Mucosa of descending colon (tissue), 3 donors: ENCODE measurements around the gene CMKLR1. TPM values are rescaled to one million over a fixed set of nuclear protein-coding genes. Genes with fewer than 3 reads are reported as not detected.

ENCODE experiments used
- ATAC-seq: fragments of 200-7000 bp; cut with Tn5 transposase; one replicate; pipeline ENCODE4 v1.9.1; 2020; ENCODE audit warnings: mild to moderate bottlenecking, moderate library complexity
- DNase-seq, 3 donors: peaks; one replicate each; pipeline ENCODE4 v3.0.0-alpha.2; 2020
- H3K36me3 ChIP-seq: fragments of 200-600 bp; one replicate; pipeline ENCODE4 v1.8.0; 2021; ENCODE audit warnings: low read depth, mild to moderate bottlenecking
- H3K4me1 ChIP-seq: fragments of 200-600 bp; one replicate; pipeline ENCODE4 v1.8.0; 2021; ENCODE audit warnings: low read depth, mild to moderate bottlenecking
- H3K4me3 ChIP-seq: fragments of 200-600 bp; one replicate; pipeline ENCODE4 v1.8.0; 2021; ENCODE audit warnings: mild to moderate bottlenecking
- H3K9me3 ChIP-seq: fragments of 200-600 bp; one replicate; pipeline ENCODE4 v1.8.0; 2021; ENCODE audit warnings: mild to moderate bottlenecking
- intact Hi-C, 2 donors: fragments of 100-400 bp; cut with DNase I in 1 of 2; cut with micrococcal nuclease in 1 of 2; formaldehyde crosslinking; loops; one replicate each; pipeline versions ENCODE4 v1.11.0 to v1.11.1; 2022; cut with DNase I, micrococcal nuclease
- total RNA-seq, 3 donors: library from RNA; stranded (reverse); fragmentation: NEBNext Ultra II Directional in 2 of 3; extraction: Animal tissue kit (Norgen Biotek cat#: 25700) in 2 of 3; gene quantifications; one replicate each; pipeline versions ENCODE4 v1.2.1 to v1.2.4, GENCODE V29; 2021 to 2023
- TF ChIP-seq, protein P1 (sequence below): fragments of 200-600 bp; IDR thresholded peaks from one replicate; pipeline ENCODE4 v1.8.0; 2022; ENCODE audit warnings: antibody characterized with exemption, mild to moderate bottlenecking
- donor health status: DM: no; HTN: no; CAD: no; lungs with moderate emphysema.
- donor health status: DM: no; HTN: no; CAD: no.
- donor health status: DM: no; HTN: yes; CAD: no.

The CMKLR1 gene
- total RNA-seq, 3 donors from 2014 or later: 4.4 to 15.7 (median 10.8) TPM

DNA sequence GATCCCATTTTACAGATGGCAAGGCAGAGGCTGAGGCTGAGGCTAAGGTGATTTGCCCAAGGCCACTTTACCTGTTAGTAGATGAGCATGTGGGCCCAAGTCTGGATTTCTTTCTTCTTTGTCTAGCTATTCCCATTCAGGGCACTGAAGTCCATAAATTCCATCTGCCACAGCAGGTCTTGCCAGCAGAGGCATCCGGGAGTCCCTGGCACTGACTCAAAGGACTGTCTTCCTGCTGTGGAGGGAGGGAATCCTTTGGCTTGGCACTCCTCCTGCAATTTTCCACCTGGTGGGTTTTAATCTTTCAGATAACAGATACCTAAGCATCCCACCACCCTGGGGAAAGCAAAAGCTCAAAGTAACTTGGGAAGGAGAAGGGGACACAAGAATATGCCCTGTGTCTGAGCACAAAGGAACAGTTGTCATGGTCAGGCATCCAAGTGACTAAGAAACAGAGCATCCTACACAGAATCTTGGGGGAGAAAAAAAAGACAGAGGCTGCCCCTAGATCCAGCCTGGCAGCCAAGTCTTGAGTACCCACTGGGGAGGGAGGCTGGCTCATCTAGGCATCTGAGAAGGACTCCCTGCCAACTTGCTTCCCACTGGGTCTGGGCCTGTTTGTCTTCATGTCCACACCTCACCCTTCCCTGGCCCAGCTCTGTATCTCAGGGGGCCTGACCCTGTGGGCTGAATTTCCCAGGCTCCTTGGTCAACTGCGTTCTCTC, 35.6 kb upstream of the CMKLR1 start:
- DNase-seq: no peak
- no peak for ATAC-seq
- no peaks in the 10 kb centered on the region for H3K4me1 ChIP-seq
- TF ChIP-seq, protein P1, sequence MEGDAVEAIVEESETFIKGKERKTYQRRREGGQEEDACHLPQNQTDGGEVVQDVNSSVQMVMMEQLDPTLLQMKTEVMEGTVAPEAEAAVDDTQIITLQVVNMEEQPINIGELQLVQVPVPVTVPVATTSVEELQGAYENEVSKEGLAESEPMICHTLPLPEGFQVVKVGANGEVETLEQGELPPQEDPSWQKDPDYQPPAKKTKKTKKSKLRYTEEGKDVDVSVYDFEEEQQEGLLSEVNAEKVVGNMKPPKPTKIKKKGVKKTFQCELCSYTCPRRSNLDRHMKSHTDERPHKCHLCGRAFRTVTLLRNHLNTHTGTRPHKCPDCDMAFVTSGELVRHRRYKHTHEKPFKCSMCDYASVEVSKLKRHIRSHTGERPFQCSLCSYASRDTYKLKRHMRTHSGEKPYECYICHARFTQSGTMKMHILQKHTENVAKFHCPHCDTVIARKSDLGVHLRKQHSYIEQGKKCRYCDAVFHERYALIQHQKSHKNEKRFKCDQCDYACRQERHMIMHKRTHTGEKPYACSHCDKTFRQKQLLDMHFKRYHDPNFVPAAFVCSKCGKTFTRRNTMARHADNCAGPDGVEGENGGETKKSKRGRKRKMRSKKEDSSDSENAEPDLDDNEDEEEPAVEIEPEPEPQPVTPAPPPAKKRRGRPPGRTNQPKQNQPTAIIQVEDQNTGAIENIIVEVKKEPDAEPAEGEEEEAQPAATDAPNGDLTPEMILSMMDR: no peak
- peaks cover 13% of the 10 kb centered on the region for H3K9me3 ChIP-seq
- H3K36me3 ChIP-seq: no peaks in the 10 kb centered on the region
- no peak overlapping the region for H3K4me3 ChIP-seq
- intact Hi-C loops: no loop called here

DNA sequence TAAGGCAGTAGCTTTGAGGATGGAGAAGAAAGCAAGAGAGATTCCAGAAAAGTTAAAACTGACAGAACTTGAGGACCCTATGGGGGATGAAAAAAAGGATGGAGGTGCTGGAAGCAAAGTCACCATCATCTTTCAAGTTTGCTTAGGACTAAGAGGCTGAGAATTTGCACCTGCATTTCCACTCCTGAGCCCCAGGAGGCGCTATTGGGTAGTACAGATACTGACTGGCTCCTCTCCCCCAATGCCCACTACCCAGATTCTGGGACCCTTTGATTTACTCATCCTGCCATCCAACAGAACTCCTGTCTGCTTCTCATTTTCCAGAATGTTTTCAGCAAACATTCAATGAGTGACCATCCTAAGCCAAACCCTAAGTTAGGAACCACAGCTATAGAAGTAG, 34.0 kb upstream of the CMKLR1 start:
- Histone ChIP-seq H3K4me3 (no peak overlapping the region), H3K36me3 (no peaks in the 10 kb centered on the region), H3K9me3 (peaks cover 13% of the 10 kb centered on the region), H3K4me1 (no peaks in the 10 kb centered on the region)
- TF ChIP-seq, protein P1: no peak
- intact Hi-C loops: no loop called here
- no peak for DNase-seq
- ATAC-seq: no peak

DNA sequence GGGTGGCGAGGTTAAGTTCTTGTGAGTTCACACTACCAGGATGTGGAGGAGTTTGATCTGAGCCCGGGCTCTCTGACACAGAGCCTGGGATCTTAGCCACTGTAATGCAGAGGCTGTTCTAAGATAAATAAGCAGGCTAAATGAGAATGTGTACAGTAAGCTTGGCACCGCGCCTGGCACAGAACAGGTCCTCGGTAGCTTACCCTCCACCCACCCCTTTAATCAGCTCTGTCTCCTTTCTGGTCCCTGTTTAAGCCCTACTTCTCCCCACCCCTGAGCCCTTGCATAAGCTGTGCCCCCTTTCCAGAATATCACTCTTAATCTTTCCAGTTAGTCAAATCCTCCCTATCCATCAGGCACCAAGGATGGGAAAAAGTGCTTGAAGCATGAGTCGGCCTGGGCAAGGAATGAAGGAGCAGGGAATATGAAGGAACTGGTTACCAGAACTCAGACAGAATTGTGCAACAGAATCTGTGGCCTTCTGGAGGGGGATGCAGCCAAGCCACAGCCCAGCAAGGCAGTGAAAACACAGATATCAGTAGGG, 32.8 kb upstream of the CMKLR1 start:
- no peak for ATAC-seq
- DNase-seq: no peak
- H3K4me1 ChIP-seq: no peaks in the 10 kb centered on the region
- H3K36me3 ChIP-seq: no peaks in the 10 kb centered on the region
- peaks cover 13% of the 10 kb centered on the region for H3K9me3 ChIP-seq
- TF ChIP-seq, protein P1: no peak
- no peak overlapping the region for H3K4me3 ChIP-seq
- intact Hi-C loops: no loop called here

DNA sequence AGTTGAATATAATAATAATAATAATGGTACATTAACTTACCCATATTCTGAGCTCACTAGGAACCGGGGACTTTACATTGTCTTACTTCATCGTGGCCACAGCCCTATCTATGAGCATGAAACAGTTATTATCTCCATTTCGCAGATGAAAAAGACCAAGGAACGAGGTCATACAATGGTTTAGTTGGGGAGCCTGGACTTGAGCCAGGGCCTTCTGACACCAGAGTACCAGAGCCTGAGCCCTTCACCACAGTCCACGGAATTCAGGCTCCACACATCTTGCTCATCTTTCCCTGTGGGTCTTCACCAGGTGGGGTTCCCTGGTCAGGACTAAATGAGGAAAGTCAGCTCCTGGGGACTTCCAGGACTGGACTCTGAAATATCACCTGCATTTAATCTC, 31.3 kb upstream of the CMKLR1 start:
- intact Hi-C loops: no loop called here
- DNase-seq (no peak), ATAC-seq (no peak)
- Histone ChIP-seq H3K4me1 (no peaks in the 10 kb centered on the region), H3K9me3 (peaks cover 13% of the 10 kb centered on the region), H3K36me3 (no peaks in the 10 kb centered on the region), H3K4me3 (no peak overlapping the region)
- TF ChIP-seq, protein P1: no peak

DNA sequence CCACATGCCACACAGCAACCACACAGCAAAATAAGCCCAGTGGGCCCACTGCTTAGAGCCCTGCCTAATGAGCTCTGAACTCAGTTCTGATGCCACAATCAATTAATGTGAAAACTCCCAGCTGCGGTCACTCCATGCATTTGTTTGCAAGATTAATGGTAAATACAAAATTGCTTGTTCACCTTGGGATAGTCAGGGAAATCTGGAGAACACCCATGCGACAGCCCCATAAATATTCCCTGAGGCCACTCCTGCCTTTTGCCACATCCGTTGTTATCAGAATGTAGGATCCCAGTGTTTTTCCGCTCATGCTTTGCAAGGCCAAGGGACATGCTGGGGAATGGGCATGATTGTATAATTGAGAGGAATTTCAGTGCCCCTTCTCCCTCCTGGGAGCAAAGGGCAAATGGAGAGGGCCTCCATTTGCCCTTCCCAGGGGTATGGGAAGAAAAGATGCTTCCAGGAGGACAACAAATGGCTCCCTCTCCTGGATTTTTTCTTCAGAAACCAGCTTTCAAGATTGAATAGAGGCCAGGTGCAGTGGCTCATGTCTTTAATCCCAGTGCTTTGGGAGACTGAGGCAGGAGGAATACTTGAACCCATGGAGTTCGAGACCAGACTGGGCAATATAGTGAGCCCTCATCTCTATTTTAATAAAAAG, 30.8 kb upstream of the CMKLR1 start:
- ATAC-seq (no peak), DNase-seq (no peak)
- intact Hi-C loops: no loop called here
- H3K9me3 ChIP-seq: peaks cover 13% of the 10 kb centered on the region
- H3K4me3 ChIP-seq: no peak overlapping the region
- TF ChIP-seq, protein P1: no peak
- H3K36me3 ChIP-seq: no peaks in the 10 kb centered on the region
- H3K4me1 ChIP-seq: no peaks in the 10 kb centered on the region
